AG10803 (cell line): Measurements from ENCODE around the gene PGBD1.
A peak's percentile ranks its signal among the peaks of the same experiment; 100 is the strongest.

Experiments used
- DNase-seq: peaks from one replicate; pipeline ENCODE4 v3.0.0; 2010; ENCODE audit warnings: low read depth
- H3K4me3 ChIP-seq: 2 replicates; pipeline ENCODE4 v1.5.1; 2011; ENCODE audit warnings: mild to moderate bottlenecking, low read length, control low read depth
- CTCF ChIP-seq: conservative IDR thresholded peaks from 2 replicates; pipeline ENCODE4 v1.5.1; 2011; ENCODE audit warnings: mild to moderate bottlenecking, low read length, control low read depth, inconsistent platforms

Gene PGBD1

GRCh38 chr6:28345201-28345600 lies 63.8 kb downstream of the PGBD1 start:
- no peak for TF ChIP-seq CTCF
- no peak for DNase-seq
- H3K4me3 ChIP-seq, result no peak overlapping the region

GRCh38 chr6:28347119-28347518 lies 65.7 kb downstream of the PGBD1 start:
- no peak for DNase-seq
- TF ChIP-seq CTCF, result no peak
- no peak overlapping the region for H3K4me3 ChIP-seq

GRCh38 chr6:28349344-28349891 lies 68.0 kb downstream of the PGBD1 start:
- no peak for TF ChIP-seq CTCF
- DNase-seq, result no peak
- peak overlapping the region; percentile 91 for H3K4me3 ChIP-seq

GRCh38 chr6:28349892-28350737 lies 68.7 kb downstream of the PGBD1 start, which contains the start of gene ZKSCAN3:
TSS of gene ZKSCAN3 (plus strand) at chr6:28349947. CDS start at chr6:28359587, 9,640 bp downstream.
- TF ChIP-seq CTCF, result no peak
- H3K4me3 ChIP-seq, result peak within 1 kb of the TSS; percentile 91

GRCh38 chr6:28351087-28351486 lies 69.7 kb downstream of the PGBD1 start:
- DNase-seq, result no peak
- H3K4me3 ChIP-seq, result no peak overlapping the region
- no peak for TF ChIP-seq CTCF

More at GRCh38 chr6:28349892-28350737, 68.7 kb downstream of the PGBD1 start, which contains the start of gene ZKSCAN3:
- DNase-seq, result peak; percentile 67

- H3K4me3 ChIP-seq, result no peak overlapping the region
- no peak for TF ChIP-seq CTCF
- no peak for DNase-seq
Measured at GRCh38 chr6:28351493-28351925, 70.1 kb downstream of the PGBD1 start.
